Measurements from ENCODE around the gene AKAP4. TPM values are rescaled to one million over a fixed set of nuclear protein-coding genes. Genes with fewer than 3 reads are reported as not detected.

The AKAP4 gene
- total and polyA plus RNA-seq, 9 of the 15 experiments (the other 6 are each of a cell fraction or from before 2014, with no cell fraction given) = 0.05 to 0.36 (median 0.13) TPM

DNA sequence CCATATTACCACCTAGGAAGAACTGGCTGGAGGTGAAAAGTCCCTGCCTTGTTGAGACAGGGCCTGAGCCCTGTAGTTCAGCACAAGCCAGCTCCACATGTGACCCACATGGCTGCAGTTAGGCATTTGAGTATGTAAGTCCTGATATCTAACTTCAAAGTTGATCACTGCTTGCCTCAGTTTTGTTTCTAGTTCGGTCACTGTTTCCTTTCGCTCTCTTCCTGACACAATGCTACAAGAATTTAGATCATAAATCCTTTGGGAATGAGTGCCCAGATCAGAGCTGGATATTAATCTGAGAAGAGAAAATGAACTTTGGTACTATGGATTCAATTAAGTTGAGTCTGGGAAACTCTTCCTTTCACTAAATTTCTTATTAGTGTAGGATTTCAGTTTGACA lies 48.4 kb downstream of the AKAP4 start:
- in situ Hi-C loops (cut with MboI) = no loop called here
- H3K79me2 ChIP-seq (ENCODE audit: control insufficient read depth, insufficient read depth, low read length) = no peaks in the 10 kb centered on the region
- ATAC-seq = no peak
- no peak for FAIRE-seq
- BruUV-seq (replicated peaks) = no TSS peak
- no peaks in the 10 kb centered on the region for H3K27me3 ChIP-seq (ENCODE audit: control insufficient read depth in 2 of 2, insufficient read depth in 2 of 2, low read length in 2 of 2)
- H3K9me3 ChIP-seq (replicated peaks; ENCODE audit: control insufficient read depth, insufficient read depth, low read depth, low read length) = no peaks in the 10 kb centered on the region
- 47% methylated on average over 2 of the region's 2 CpGs for WGBS (ENCODE audit: insufficient coverage, low coverage, missing lambda C conversion rate)
- no peak overlapping the region for H2AFZ ChIP-seq (ENCODE audit: low read depth, low read length)
- no peaks in the 10 kb centered on the region for H4K20me1 ChIP-seq (replicated peaks; ENCODE audit: control insufficient read depth, insufficient read depth, low read length)
- H3K4me1 ChIP-seq (replicated peaks in 1 of 2; ENCODE audit: control insufficient read depth in 2 of 2, insufficient read depth in 2 of 2, low read length in 2 of 2) = peaks cover 0 to 3% of the 10 kb centered on the region in 2 experiments; a peak in 1 of 5 replicates
- no peak for DNase-seq (ENCODE audit: extremely low read depth in 1 of 4, low spot score in 3 of 4)
- no peak overlapping the region for H3K4me3 ChIP-seq
- ChIA-PET CTCF (ENCODE audit: low intra/inter-chr PET ratio) (no interaction called here), POLR2A (interaction anchor here (0.9 kb wide), 1 partner anchor 47 kb away, joined by 3 read pairs; no protein-coding TSS in a partner anchor)
- H3K9ac ChIP-seq (ENCODE audit: insufficient read depth in 1 of 2, low read depth in 2 of 2, low read length in 2 of 2) = no peak overlapping the region
- H3K36me3 ChIP-seq (ENCODE audit: control insufficient read depth, insufficient read depth, low read length) = no peaks in the 10 kb centered on the region
- H3K9me1 ChIP-seq (ENCODE audit: control insufficient read depth, insufficient read depth, low read length) = no peaks in the 10 kb centered on the region
- H3K4me2 ChIP-seq (ENCODE audit: insufficient read depth, low read length) = no peak overlapping the region
- intact Hi-C loops (cut with micrococcal nuclease) = no loop called here
- no peak overlapping the region for H3K27ac ChIP-seq (ENCODE audit: extremely low read depth, low read depth, low read length)
- TF ChIP-seq PHB (CRISPR knock-in tag; IDR thresholded peaks at IDR 0.05) (no peak), FOXM1 (IDR thresholded peaks at IDR 0.05; ENCODE audit: low read depth) (no peak), FOXM1 (CRISPR knock-in tag; IDR thresholded peaks at IDR 0.05; ENCODE audit: low read depth) (no peak), RFX7 (CRISPR knock-in tag; IDR thresholded peaks at IDR 0.05) (no peak), ZNF274 (IDR thresholded peaks at IDR 0.05; ENCODE audit: borderline replicate concordance, low read depth, low read length) (no peak), KDM4B (IDR thresholded peaks at IDR 0.05; ENCODE audit: borderline replicate concordance in 2 of 2, low read depth in 1 of 2) (no peak), ZNF695 (CRISPR knock-in tag; IDR thresholded peaks at IDR 0.05) (no peak), POLR2AphosphoS5 (IDR thresholded peaks at IDR 0.05; ENCODE audit: control insufficient read depth, insufficient read depth, low read depth, low read length) (no peak), CHD4 (IDR thresholded peaks at IDR 0.05; ENCODE audit: insufficient read depth, insufficient replicate concordance, low read depth, low read length, poor library complexity, severe bottlenecking) (no peak), ZNF197 (CRISPR knock-in tag; IDR thresholded peaks at IDR 0.05; ENCODE audit: low read depth) (no peak), TGIF2 (CRISPR knock-in tag; IDR thresholded peaks at IDR 0.05) (no peak), ZNF133 (CRISPR knock-in tag; IDR thresholded peaks at IDR 0.05) (no peak), SRSF9 (IDR thresholded peaks at IDR 0.05; ENCODE audit: borderline replicate concordance, low read depth, low read length) (no peak)
- TF ChIP-seq, protein P1, sequence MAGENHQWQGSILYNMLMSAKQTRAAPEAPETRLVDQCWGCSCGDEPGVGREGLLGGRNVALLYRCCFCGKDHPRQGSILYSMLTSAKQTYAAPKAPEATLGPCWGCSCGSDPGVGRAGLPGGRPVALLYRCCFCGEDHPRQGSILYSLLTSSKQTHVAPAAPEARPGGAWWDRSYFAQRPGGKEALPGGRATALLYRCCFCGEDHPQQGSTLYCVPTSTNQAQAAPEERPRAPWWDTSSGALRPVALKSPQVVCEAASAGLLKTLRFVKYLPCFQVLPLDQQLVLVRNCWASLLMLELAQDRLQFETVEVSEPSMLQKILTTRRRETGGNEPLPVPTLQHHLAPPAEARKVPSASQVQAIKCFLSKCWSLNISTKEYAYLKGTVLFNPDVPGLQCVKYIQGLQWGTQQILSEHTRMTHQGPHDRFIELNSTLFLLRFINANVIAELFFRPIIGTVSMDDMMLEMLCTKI (IDR thresholded peaks at IDR 0.05; ENCODE audit: partially characterized antibody) = no peak
- TF ChIP-seq, protein P2, sequence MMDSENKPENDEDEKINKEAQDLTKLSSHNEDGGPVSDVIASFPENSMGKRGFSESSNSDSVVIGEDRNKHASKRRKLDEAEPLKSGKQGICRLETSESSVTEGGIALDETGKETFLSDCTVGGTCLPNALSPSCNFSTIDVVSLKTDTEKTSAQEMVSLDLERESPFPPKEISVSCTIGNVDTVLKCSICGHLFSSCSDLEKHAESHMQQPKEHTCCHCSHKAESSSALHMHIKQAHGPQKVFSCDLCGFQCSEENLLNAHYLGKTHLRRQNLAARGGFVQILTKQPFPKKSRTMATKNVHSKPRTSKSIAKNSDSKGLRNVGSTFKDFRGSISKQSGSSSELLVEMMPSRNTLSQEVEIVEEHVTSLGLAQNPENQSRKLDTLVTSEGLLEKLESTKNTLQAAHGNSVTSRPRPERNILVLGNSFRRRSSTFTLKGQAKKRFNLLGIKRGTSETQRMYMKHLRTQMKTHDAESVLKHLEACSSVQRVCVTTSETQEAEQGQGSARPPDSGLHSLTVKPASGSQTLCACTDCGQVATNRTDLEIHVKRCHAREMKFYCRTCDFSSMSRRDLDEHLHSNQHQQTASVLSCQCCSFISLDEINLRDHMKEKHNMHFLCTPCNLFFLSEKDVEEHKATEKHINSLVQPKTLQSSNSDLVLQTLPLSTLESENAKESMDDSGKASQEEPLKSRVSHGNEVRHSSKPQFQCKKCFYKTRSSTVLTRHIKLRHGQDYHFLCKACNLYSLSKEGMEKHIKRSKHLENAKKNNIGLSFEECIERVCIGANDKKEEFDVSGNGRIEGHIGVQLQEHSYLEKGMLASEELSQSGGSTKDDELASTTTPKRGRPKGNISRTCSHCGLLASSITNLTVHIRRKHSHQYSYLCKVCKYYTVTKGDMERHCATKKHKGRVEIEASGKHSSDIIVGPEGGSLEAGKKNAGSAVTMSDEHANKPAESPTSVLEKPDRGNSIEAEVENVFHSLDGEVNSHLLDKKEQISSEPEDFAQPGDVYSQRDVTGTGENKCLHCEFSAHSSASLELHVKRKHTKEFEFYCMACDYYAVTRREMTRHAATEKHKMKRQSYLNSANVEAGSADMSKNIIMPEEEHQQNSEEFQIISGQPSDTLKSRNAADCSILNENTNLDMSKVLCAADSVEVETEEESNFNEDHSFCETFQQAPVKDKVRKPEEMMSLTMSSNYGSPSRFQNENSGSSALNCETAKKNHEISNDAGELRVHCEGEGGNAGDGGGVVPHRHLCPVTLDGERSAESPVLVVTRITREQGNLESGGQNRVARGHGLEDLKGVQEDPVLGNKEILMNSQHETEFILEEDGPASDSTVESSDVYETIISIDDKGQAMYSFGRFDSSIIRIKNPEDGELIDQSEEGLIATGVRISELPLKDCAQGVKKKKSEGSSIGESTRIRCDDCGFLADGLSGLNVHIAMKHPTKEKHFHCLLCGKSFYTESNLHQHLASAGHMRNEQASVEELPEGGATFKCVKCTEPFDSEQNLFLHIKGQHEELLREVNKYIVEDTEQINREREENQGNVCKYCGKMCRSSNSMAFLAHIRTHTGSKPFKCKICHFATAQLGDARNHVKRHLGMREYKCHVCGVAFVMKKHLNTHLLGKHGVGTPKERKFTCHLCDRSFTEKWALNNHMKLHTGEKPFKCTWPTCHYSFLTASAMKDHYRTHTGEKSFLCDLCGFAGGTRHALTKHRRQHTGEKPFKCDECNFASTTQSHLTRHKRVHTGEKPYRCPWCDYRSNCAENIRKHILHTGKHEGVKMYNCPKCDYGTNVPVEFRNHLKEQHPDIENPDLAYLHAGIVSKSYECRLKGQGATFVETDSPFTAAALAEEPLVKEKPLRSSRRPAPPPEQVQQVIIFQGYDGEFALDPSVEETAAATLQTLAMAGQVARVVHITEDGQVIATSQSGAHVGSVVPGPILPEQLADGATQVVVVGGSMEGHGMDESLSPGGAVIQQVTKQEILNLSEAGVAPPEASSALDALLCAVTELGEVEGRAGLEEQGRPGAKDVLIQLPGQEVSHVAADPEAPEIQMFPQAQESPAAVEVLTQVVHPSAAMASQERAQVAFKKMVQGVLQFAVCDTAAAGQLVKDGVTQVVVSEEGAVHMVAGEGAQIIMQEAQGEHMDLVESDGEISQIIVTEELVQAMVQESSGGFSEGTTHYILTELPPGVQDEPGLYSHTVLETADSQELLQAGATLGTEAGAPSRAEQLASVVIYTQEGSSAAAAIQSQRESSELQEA (IDR thresholded peaks at IDR 0.05; ENCODE audit: low read depth) = no peak

Measured in K562 (cell line).